ENCODE data around the gene ELP6.
"Not testable (repeated sequence)": the region's sequence is repeated elsewhere in the genome, so short reads cannot be mapped to it uniquely, and the experiment has no call there.

- TF ChIP-seq CTCF (IDR thresholded peaks at IDR 0.05; ENCODE audit: insufficient read depth, low read length); POLR2AphosphoS5 (IDR thresholded peaks at IDR 0.05; ENCODE audit: low read depth); SPI1 (IDR thresholded peaks at IDR 0.05; ENCODE audit: borderline replicate concordance, low read depth); GABPA (IDR thresholded peaks at IDR 0.05; ENCODE audit: low read depth): not testable (repeated sequence)
- TF ChIP-seq, protein P1, sequence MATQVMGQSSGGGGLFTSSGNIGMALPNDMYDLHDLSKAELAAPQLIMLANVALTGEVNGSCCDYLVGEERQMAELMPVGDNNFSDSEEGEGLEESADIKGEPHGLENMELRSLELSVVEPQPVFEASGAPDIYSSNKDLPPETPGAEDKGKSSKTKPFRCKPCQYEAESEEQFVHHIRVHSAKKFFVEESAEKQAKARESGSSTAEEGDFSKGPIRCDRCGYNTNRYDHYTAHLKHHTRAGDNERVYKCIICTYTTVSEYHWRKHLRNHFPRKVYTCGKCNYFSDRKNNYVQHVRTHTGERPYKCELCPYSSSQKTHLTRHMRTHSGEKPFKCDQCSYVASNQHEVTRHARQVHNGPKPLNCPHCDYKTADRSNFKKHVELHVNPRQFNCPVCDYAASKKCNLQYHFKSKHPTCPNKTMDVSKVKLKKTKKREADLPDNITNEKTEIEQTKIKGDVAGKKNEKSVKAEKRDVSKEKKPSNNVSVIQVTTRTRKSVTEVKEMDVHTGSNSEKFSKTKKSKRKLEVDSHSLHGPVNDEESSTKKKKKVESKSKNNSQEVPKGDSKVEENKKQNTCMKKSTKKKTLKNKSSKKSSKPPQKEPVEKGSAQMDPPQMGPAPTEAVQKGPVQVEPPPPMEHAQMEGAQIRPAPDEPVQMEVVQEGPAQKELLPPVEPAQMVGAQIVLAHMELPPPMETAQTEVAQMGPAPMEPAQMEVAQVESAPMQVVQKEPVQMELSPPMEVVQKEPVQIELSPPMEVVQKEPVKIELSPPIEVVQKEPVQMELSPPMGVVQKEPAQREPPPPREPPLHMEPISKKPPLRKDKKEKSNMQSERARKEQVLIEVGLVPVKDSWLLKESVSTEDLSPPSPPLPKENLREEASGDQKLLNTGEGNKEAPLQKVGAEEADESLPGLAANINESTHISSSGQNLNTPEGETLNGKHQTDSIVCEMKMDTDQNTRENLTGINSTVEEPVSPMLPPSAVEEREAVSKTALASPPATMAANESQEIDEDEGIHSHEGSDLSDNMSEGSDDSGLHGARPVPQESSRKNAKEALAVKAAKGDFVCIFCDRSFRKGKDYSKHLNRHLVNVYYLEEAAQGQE (IDR thresholded peaks at IDR 0.05; ENCODE audit: insufficient replicate concordance, low read depth) = not testable (repeated sequence)
Observed at GRCh38 chr3:47505267-47505666, 8.2 kb downstream of the ELP6 start.

Measured in HL-60 (cell line).